ENCODE results near the gene CLOCK. TPM values are rescaled to one million over a fixed set of nuclear protein-coding genes. Genes with fewer than 3 reads are reported as not detected.
A peak's percentile ranks its signal among the peaks of the same experiment; 100 is the strongest.

Gene CLOCK
- total and polyA plus RNA-seq, 7 donors: 5.9 to 54.1 (median 23.5) TPM

DNA sequence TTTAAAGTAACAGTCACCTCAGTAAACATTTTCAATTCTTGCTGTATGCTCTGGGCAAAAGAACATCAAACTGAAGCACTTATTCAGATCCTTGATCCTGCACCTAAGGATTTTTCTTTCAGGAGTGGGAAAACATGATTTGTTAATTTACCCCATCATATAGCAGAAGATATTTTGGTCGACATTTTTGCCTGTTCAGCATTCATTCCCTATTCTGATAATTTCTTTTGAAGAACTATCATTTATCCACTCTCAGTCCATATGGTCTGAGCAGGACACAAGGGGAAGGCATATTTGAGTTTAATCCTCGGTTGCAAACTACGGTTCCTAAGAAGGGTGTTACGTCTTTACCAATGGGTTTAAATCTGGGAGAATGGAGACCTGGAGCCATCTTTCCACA is 1.2 kb upstream of the CLOCK start:
- intact Hi-C loops (cut with DNase I): loop anchor here (2.0 to 10.0 kb wide), 5 partner anchors 111 to 304 kb away; partner anchors contain the start of genes EXOC1 (in 1 of the 2), SRD5A3 (in 1 of the 2) and TMEM165 (in 1 of the 2)
- H3K9me3 ChIP-seq: no peaks in the 10 kb centered on the region
- H3K4me3 ChIP-seq: peak overlapping the region; percentile 97
- peak overlapping the region; percentile 96 for H3K27ac ChIP-seq
- ATAC-seq (no peak), DNase-seq (no peak)
- no peaks in the 10 kb centered on the region for H3K27me3 ChIP-seq (ENCODE audit: insufficient read depth in 3 of 3, low read length in 2 of 3)
- peaks cover 18% of the 10 kb centered on the region for H3K4me1 ChIP-seq
- no peaks in the 10 kb centered on the region for H3K36me3 ChIP-seq (ENCODE audit: insufficient read depth in 1 of 2, low read depth in 1 of 2)
- no peak for TF ChIP-seq CTCF (IDR thresholded peaks at IDR 0.05)
- 73 to 79% (median 77%) methylated on average over 4 of the region's 4 CpGs for WGBS, 3 donors

DNA sequence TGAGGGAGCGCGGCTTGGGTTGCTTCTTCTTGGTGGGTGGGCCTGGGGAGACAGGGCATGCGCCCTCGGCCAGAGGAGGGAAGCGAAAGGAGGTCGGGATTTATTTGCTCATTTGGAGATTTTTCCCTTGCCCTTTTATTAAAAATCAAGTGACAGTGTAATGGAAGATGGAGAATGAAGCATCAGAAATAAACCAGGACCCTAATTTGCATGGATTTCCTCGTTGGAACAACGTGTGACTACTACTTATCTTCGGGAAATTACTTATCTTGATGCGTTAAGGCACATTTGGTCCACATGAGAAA is 709 bp upstream of the CLOCK start:
- TF ChIP-seq CTCF (IDR thresholded peaks at IDR 0.05): no peak
- Histone ChIP-seq H3K27me3 (ENCODE audit: insufficient read depth in 3 of 3, low read length in 2 of 3) (no peaks in the 10 kb centered on the region), H3K4me3 (peak overlapping the region; percentile 97), H3K4me1 (peaks cover 18% of the 10 kb centered on the region), H3K27ac (peak overlapping the region; percentile 96), H3K36me3 (ENCODE audit: insufficient read depth in 1 of 2, low read depth in 1 of 2) (no peaks in the 10 kb centered on the region), H3K9me3 (no peaks in the 10 kb centered on the region)
- 1 to 2% (median 1%) methylated on average over 10 of the region's 10 CpGs for WGBS, 3 donors
- intact Hi-C loops (cut with DNase I): loop anchor here (2.0 to 10.0 kb wide), 5 partner anchors 110 to 305 kb away; partner anchors contain the start of genes EXOC1 (in 1 of the 2), SRD5A3 (in 1 of the 2) and TMEM165 (in 1 of the 2)
- peak in 1 of 2 donors; percentile 64 for DNase-seq
- no peak for ATAC-seq

GRCh38 chr4:55546506-55546755 is 278 bp downstream of the CLOCK start:
- no peaks in the 10 kb centered on the region for H3K36me3 ChIP-seq (ENCODE audit: insufficient read depth in 1 of 2, low read depth in 1 of 2)
- WGBS, 3 donors: 0% methylated on average over 4 to 16 of the region's 16 CpGs
- H3K27me3 ChIP-seq (ENCODE audit: insufficient read depth in 3 of 3, low read length in 2 of 3): no peaks in the 10 kb centered on the region
- DNase-seq (no peak), ATAC-seq (peak; percentile 88 to 91 (median 90))
- intact Hi-C loops (cut with DNase I): loop anchor here (2.0 to 10.0 kb wide), 5 partner anchors 109 to 306 kb away; partner anchors contain the start of genes EXOC1 (in 1 of the 2), SRD5A3 (in 1 of the 2) and TMEM165 (in 1 of the 2)
- peaks cover 18% of the 10 kb centered on the region for H3K4me1 ChIP-seq
- no peak for TF ChIP-seq CTCF (IDR thresholded peaks at IDR 0.05)
- H3K9me3 ChIP-seq: no peaks in the 10 kb centered on the region
- peak overlapping the region; percentile 96 for H3K27ac ChIP-seq
- H3K4me3 ChIP-seq: peak overlapping the region; percentile 97

DNA sequence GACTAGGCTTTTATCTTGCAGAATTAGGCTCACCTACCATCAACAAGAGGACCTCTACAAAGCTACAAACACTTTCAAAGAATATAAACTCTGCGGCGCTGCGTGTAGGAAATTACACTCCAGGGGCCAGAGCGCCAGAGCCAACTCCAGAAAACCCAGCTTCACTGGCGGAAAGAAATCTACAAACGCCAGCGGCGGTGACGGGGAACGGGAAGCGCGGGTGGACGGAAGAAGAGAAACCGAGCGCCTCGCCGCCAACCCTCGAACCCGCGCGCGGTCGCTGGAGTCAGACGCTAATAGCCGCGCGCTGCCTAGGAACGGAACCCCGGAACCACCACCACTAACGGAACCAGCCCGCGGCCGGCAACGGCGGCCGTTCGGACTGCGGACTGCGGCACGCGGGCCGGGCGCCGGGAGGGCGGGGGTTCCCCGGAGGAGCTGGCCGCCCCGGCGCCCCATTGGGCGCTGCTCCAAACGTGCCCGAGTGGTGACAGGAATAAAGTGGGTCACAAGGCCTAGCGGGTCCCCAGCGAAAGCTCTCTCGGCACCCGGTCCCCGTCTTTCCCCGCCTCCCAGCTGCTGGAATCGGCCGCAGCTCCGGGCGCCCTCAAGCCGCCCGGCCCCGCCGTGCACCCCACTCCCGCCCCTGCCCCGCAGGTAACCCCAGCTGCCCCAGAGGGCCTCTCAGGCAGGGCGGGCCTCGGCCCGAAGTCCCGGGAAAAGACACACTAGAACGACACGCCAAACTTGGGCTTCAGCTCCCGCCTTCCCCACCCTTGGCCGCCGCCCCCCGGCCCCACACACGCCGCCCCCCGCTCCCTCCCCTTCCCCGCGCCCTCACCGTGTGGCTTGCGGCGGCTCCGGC is 836 bp downstream of the CLOCK start:
- ATAC-seq: peak; percentile 65 to 77 (median 72)
- WGBS, 3 donors: 0% methylated on average over 52 to 87 of the region's 87 CpGs
- intact Hi-C loops (cut with DNase I): loop anchor here (2.0 to 10.0 kb wide), 5 partner anchors 109 to 306 kb away; partner anchors contain the start of genes EXOC1 (in 1 of the 2), SRD5A3 (in 1 of the 2) and TMEM165 (in 1 of the 2)
- Histone ChIP-seq H3K27ac (peak overlapping the region; percentile 96), H3K9me3 (no peaks in the 10 kb centered on the region), H3K27me3 (ENCODE audit: insufficient read depth in 3 of 3, low read length in 2 of 3) (no peaks in the 10 kb centered on the region), H3K4me3 (peak overlapping the region; percentile 97), H3K4me1 (peaks cover 18% of the 10 kb centered on the region), H3K36me3 (ENCODE audit: insufficient read depth in 1 of 2, low read depth in 1 of 2) (no peaks in the 10 kb centered on the region)
- TF ChIP-seq CTCF (IDR thresholded peaks at IDR 0.05): no peak
- peak; percentile 84 to 92 for DNase-seq
